Measurements from ENCODE around the gene ADIPOR2.

ADIPOR2 gene

DNA sequence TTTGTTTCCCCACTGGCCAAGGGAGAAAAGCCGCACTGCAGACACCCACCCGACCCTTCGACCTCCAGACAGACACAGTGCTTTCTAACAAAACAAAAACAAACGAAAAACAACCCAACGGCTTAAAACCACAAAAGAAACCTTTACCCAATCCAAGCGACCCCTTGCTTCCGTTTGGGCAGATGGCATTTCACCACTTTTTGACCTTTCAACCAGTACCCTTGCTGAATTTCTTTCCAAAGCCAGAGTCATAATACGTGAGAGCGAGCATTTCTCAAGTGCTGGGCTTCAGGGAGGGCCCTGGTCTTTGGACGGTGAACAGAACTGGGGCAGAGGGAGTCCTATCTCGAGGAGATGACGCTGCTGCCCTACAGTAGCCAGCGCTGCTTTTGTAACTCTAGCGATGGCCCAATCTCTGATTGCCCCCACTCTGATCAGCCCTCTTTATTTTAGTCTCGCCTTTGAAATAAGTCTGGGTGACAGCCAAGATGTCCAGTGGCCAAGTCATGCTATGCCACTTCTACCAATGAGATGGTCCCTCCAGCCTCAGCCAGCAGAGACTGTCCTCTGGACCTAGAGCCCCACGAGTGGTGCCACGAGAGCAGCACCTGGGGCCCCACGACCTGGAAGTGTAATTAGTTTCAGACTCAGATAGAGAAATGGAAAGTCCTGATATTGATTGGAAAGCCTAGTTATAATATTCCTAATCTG, 21.9 kb upstream of the ADIPOR2 start:
- ChIA-PET POLR2A (no interaction called here), CTCF (interaction anchor here (1.4 kb wide), 1 partner anchor 16 kb away, joined by 5 read pairs; no protein-coding TSS in a partner anchor)
- no peak overlapping the region for H3K4me3 ChIP-seq (ENCODE audit: low read depth, low read length)
- TF ChIP-seq, protein P1, sequence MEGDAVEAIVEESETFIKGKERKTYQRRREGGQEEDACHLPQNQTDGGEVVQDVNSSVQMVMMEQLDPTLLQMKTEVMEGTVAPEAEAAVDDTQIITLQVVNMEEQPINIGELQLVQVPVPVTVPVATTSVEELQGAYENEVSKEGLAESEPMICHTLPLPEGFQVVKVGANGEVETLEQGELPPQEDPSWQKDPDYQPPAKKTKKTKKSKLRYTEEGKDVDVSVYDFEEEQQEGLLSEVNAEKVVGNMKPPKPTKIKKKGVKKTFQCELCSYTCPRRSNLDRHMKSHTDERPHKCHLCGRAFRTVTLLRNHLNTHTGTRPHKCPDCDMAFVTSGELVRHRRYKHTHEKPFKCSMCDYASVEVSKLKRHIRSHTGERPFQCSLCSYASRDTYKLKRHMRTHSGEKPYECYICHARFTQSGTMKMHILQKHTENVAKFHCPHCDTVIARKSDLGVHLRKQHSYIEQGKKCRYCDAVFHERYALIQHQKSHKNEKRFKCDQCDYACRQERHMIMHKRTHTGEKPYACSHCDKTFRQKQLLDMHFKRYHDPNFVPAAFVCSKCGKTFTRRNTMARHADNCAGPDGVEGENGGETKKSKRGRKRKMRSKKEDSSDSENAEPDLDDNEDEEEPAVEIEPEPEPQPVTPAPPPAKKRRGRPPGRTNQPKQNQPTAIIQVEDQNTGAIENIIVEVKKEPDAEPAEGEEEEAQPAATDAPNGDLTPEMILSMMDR (IDR thresholded peaks at IDR 0.05; ENCODE audit: insufficient read depth, low read length, missing control alignments): no peak
- no peak for DNase-seq (ENCODE audit: low read depth, low spot score)

GRCh38 chr12:1670358-1671268, 20.3 kb upstream of the ADIPOR2 start:
- ChIA-PET POLR2A (no interaction called here), CTCF (interaction anchor here (0.7 to 2.2 kb wide), 5 partner anchors 17 to 269 kb away, joined by 3 to 10 read pairs (median 5); no protein-coding TSS in a partner anchor)
- DNase-seq (ENCODE audit: low read depth, low spot score): no peak

GRCh38 chr12:1676043-1676442, 14.8 kb upstream of the ADIPOR2 start:
- POLR2A ChIA-PET: no interaction called here
- TF ChIP-seq, protein P1 (IDR thresholded peaks at IDR 0.05; ENCODE audit: insufficient read depth, low read length, missing control alignments): no peak
- H3K4me3 ChIP-seq (ENCODE audit: low read depth, low read length): no peak overlapping the region
- no peak for DNase-seq (ENCODE audit: low read depth, low spot score)
- CTCF ChIA-PET: interaction anchor here (0.6 to 1.6 kb wide), 3 partner anchors 12 to 115 kb away, joined by 3 to 5 read pairs (median 3); no protein-coding TSS in a partner anchor

More at GRCh38 chr12:1670358-1671268, 20.3 kb upstream of the ADIPOR2 start:
- TF ChIP-seq, protein P1 (IDR thresholded peaks at IDR 0.05; ENCODE audit: insufficient read depth, low read length, missing control alignments): no peak
- no peak overlapping the region for H3K4me3 ChIP-seq (ENCODE audit: low read depth, low read length)

GRCh38 chr12:1680804-1681492, 9.9 kb upstream of the ADIPOR2 start:
- no peak for DNase-seq (ENCODE audit: low read depth, low spot score)
- POLR2A ChIA-PET: interaction anchor here (1.2 kb wide), 1 partner anchor 10 kb away, joined by 6 read pairs; the partner anchor contains the start of gene ADIPOR2
- H3K4me3 ChIP-seq (ENCODE audit: low read depth, low read length): no peak overlapping the region
- TF ChIP-seq, protein P1 (IDR thresholded peaks at IDR 0.05; ENCODE audit: insufficient read depth, low read length, missing control alignments): no peak
- CTCF ChIA-PET: interaction anchor here (1.1 to 1.9 kb wide), 6 partner anchors 9 to 259 kb away, joined by 3 to 5 read pairs (median 4); no protein-coding TSS in a partner anchor

DNA sequence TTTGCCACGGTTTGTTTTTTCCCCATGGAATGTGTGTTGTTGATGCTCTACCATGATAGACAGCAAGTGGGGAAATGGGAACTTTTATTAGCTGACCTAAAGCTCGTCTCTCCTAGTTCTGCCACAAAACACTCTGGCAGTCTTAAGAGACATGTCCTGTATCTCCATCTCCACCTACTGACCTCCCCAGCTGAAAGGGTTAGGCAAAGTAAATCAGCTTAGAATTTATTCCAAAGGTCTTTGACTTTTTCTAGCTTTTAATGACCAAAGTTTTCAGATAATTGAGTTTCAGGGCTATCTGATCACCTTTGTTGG, 9.4 kb upstream of the ADIPOR2 start:
- no peak overlapping the region for H3K4me3 ChIP-seq (ENCODE audit: low read depth, low read length)
- CTCF ChIA-PET: interaction anchor here (1.1 to 1.9 kb wide), 6 partner anchors 8 to 259 kb away, joined by 3 to 5 read pairs (median 4); no protein-coding TSS in a partner anchor
- TF ChIP-seq, protein P1 (IDR thresholded peaks at IDR 0.05; ENCODE audit: insufficient read depth, low read length, missing control alignments): no peak
- DNase-seq (ENCODE audit: low read depth, low spot score): no peak
- POLR2A ChIA-PET: interaction anchor here (1.2 kb wide), 1 partner anchor 9 kb away, joined by 6 read pairs; the partner anchor contains the start of gene ADIPOR2

Measured in AG04449 (cell line).